RWPE2 (cell line): Measurements from ENCODE around the gene ZNF777.

Source experiments
- ATAC-seq: fragments of 200-7000 bp; cut with Tn5 transposase; 3 replicates; pipeline ENCODE4 v1.9.1; 2021; ENCODE audit warnings: low read depth
- DNase-seq: peaks from one replicate; pipeline ENCODE4 v3.0.0-alpha.2; 2020; ENCODE audit warnings: low spot score
- H3K27ac ChIP-seq: fragments of 450-650 bp; 2 replicates; pipeline ENCODE4 v1.5.1; 2017; ENCODE audit warnings: mild to moderate bottlenecking; ENCODE audit not compliant: poor library complexity, severe bottlenecking
- H3K27me3 ChIP-seq: fragments of 250-450 bp; sonication (Bioruptor Pico); 2 replicates; pipeline ENCODE4 v1.5.1; 2021; ENCODE audit warnings: mild to moderate bottlenecking, moderate library complexity; ENCODE audit not compliant: insufficient read depth, poor library complexity, severe bottlenecking
- H3K36me3 ChIP-seq: fragments of 250-450 bp; sonication (Bioruptor Pico); 2 replicates; pipeline ENCODE4 v1.5.1; 2020; ENCODE audit warnings: low read depth, mild to moderate bottlenecking, moderate library complexity
- H3K4me1 ChIP-seq: fragments of 250-450 bp; sonication (Bioruptor Pico); 2 replicates; pipeline ENCODE4 v1.5.1; 2021; ENCODE audit warnings: mild to moderate bottlenecking, moderate library complexity; ENCODE audit not compliant: insufficient read depth, poor library complexity, severe bottlenecking
- H3K4me3 ChIP-seq: fragments of 250-450 bp; sonication (Bioruptor Pico); 2 replicates; pipeline ENCODE4 v1.5.1; 2021; ENCODE audit warnings: mild to moderate bottlenecking, moderate library complexity; ENCODE audit not compliant: severe bottlenecking
- H3K9me3 ChIP-seq: fragments of 250-450 bp; sonication (Bioruptor Pico); 2 replicates; pipeline ENCODE4 v1.5.1; 2021; ENCODE audit warnings: mild to moderate bottlenecking, moderate library complexity; ENCODE audit not compliant: severe bottlenecking
- TF ChIP-seq, protein P1 (sequence below): fragments of 450-650 bp; IDR thresholded peaks from one replicate; pipeline ENCODE4 v1.5.1; 2017; ENCODE audit warnings: mild to moderate bottlenecking, moderate library complexity; ENCODE audit not compliant: poor library complexity, severe bottlenecking

ZNF777 gene

DNA sequence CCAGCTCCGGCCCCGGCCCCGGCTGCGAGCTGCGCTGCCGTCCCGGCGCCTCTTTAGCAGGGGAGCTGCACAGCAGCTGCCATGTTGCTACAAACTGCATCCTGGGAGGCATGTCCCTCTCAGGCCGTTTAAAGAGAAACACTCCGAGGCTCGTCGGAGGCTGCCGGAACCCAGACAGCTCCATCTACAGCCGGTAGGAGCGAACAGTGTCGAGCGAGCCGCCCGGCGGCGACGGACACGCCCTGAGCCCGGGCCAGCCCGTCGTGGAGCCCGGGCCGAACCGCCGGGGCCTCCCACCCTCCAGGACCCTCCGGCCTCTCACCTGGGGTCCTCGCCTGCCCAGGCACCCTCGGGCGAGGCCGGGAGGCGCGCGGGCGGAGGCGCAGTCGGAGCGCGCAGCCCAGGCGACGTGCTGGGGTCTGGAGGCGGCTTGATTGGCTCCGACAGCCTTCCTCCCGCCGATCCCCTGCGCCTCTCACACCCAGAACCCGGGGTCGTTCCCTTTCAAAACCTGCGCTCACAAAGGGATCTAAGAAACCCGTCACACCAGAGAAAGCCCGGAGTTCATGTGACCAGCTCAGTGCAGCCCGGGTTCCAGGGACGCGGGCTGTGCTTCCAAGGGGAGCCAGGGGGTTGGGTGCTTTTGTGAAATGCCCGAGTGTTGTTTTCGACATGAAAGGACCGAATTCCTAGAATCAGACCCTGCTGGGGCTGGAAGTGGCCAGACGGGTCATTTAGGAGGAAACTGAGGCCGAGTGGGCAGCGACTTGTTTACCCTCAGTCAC is at the start of gene ZNF777:
Gene ZNF777 (minus strand): TSS at position 570 of the 785 bp plus-strand sequence. CDS start 5,040 bp downstream, outside the sequence.
- H3K27ac ChIP-seq, result peak within 1 kb of the TSS; percentile 20
- H3K27me3 ChIP-seq, result no peaks in the 10 kb centered on the region
- peak within 1 kb of the TSS; percentile 95 for H3K4me3 ChIP-seq
- H3K4me1 ChIP-seq, result peaks cover 4% of the 10 kb centered on the region
- DNase-seq (no peak), ATAC-seq (peak; percentile 99)
- H3K36me3 ChIP-seq, result peaks cover 17% of the 10 kb centered on the region; the same call in 1 of the 2 replicates
- H3K9me3 ChIP-seq, result no peaks in the 10 kb centered on the region
- TF ChIP-seq, protein P1, sequence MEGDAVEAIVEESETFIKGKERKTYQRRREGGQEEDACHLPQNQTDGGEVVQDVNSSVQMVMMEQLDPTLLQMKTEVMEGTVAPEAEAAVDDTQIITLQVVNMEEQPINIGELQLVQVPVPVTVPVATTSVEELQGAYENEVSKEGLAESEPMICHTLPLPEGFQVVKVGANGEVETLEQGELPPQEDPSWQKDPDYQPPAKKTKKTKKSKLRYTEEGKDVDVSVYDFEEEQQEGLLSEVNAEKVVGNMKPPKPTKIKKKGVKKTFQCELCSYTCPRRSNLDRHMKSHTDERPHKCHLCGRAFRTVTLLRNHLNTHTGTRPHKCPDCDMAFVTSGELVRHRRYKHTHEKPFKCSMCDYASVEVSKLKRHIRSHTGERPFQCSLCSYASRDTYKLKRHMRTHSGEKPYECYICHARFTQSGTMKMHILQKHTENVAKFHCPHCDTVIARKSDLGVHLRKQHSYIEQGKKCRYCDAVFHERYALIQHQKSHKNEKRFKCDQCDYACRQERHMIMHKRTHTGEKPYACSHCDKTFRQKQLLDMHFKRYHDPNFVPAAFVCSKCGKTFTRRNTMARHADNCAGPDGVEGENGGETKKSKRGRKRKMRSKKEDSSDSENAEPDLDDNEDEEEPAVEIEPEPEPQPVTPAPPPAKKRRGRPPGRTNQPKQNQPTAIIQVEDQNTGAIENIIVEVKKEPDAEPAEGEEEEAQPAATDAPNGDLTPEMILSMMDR, result peak; percentile 74

DNA sequence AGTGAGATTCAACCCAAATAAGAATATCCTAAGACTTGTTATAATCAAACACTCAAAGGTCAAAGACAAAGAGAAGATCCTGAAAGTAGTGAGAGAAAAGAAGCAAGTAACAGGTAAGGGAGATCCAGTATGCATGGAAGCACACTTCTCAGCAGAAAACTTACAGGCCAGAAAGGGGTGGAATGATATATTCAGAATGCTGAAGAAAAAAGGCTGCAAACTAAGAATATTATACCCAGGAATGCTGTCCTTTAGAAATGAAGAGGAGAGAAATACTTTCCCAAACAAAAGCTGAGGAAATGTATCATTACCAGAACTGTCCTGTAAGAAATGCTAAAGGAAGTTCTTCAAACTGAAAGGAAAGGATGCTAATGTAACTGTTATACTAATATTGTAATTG is 49.4 kb upstream of the ZNF777 start:
- no peak for ATAC-seq
- H3K4me3 ChIP-seq, result no peak overlapping the region
- H3K9me3 ChIP-seq, result peaks cover 12% of the 10 kb centered on the region

DNA sequence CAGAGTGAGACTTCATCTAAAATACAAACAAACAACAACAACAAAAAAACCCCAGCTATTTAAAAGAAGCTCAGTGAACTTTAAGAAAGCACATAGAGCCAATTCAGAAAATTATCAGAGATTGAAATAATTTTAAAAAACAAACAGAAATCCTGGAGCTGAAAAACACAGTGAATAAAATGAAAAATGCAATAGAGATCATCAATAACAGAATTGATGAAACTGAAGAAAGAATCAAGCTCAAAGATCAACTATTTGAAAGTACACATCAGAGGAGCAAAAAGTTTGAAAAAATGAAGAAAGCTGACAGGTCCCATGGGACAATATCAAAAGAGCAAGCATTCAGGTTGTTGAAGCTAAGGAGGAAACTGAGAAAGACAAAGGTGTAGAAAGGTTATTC is 48.9 kb upstream of the ZNF777 start:
- Histone ChIP-seq H3K27ac (no peak overlapping the region), H3K4me3 (no peak overlapping the region), H3K9me3 (peaks cover 15% of the 10 kb centered on the region), H3K36me3 (no peaks in the 10 kb centered on the region), H3K4me1 (no peaks in the 10 kb centered on the region), H3K27me3 (peaks cover under 1% of the 10 kb centered on the region)
- DNase-seq (no peak), ATAC-seq (no peak)
- TF ChIP-seq, protein P1, result no peak

More for the DNA sequence above, 49.4 kb upstream of the ZNF777 start:
- peaks cover 5% of the 10 kb centered on the region for H3K27me3 ChIP-seq
- no peak for DNase-seq
- H3K4me1 ChIP-seq, result no peaks in the 10 kb centered on the region
- no peaks in the 10 kb centered on the region for H3K36me3 ChIP-seq
- TF ChIP-seq, protein P1, result no peak
- no peak overlapping the region for H3K27ac ChIP-seq

DNA sequence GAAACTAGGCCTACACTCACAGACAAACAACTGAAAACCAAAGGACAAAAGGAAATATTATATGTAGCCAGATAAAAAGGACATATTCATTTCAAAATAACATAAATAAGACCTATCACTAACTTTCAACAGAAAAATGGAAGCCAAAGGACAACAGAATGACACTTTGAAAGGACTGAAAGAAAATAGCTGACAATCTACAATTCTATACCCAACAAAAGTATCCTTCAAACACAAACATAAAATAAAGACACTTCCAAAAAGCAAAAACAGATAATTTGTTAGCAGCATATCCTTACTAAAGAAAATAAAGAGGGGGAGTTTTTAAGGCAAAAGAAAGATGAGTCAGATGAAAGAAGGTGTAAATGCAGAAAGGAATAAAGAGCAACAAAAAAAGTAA is 44.7 kb upstream of the ZNF777 start:
- Histone ChIP-seq H3K9me3 (peaks cover 15% of the 10 kb centered on the region), H3K27me3 (no peaks in the 10 kb centered on the region), H3K4me3 (no peak overlapping the region), H3K36me3 (no peaks in the 10 kb centered on the region), H3K4me1 (no peaks in the 10 kb centered on the region), H3K27ac (no peak overlapping the region)
- TF ChIP-seq, protein P1, result no peak
- ATAC-seq, result no peak
- DNase-seq, result no peak

DNA sequence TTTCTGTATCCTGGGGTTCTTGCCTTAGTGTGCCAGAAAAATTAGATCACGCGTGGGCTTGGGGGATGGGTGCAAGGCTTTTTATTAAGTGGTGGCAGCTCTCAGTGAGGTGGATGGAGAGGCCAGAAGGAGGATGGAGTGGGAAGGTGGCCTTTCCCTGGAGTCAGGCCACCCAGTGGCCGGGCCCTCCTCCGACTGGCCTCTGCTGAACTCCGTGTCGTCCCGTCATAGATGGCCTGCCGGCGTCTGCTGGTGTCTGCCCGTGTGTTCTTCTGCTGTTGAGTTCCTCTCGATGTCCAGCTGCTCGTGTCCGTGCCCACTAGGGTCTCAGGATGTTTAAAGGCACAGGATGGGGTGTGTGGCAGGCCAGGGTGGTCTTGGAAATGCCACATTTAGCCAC is 40.8 kb upstream of the ZNF777 start:
- no peak overlapping the region for H3K4me3 ChIP-seq
- H3K27me3 ChIP-seq, result no peaks in the 10 kb centered on the region
- no peak overlapping the region for H3K27ac ChIP-seq
- peaks cover 6% of the 10 kb centered on the region for H3K9me3 ChIP-seq
- DNase-seq (no peak), ATAC-seq (no peak)
- TF ChIP-seq, protein P1, result no peak
- H3K4me1 ChIP-seq, result no peaks in the 10 kb centered on the region
- no peaks in the 10 kb centered on the region for H3K36me3 ChIP-seq
